Keratinocyte (primary cell): ENCODE measurements around the gene MT1E. TPM values are rescaled to one million over a fixed set of nuclear protein-coding genes. Genes with fewer than 3 reads are reported as not detected.
"Not testable (repeated sequence)": the region's sequence is repeated elsewhere in the genome, so short reads cannot be mapped to it uniquely, and the experiment has no call there.

ENCODE experiments used
- DNase-seq: peaks from one replicate; pipeline ENCODE4 v3.0.0-alpha.2; 2011; ENCODE audit warnings: low read depth, missing footprints, low spot score
- FAIRE-seq: peaks from 2 replicates; lab custom pipeline; 2011; peaks lifted over from hg19 to GRCh38; lab: Jason Lieb, UNC
- H2AFZ ChIP-seq: 2 replicates; pipeline ENCODE4 v1.6.0; 2012; ENCODE audit warnings: low read length, control low read depth, inconsistent platforms; ENCODE audit not compliant: control insufficient read depth
- H3K27ac ChIP-seq: 2 replicates; pipeline ENCODE4 v1.5.1; 2011; ENCODE audit warnings: low read length; ENCODE audit not compliant: control insufficient read depth, insufficient read depth
- H3K27me3 ChIP-seq: 3 replicates; pipeline ENCODE4 v1.6.0; 2011; ENCODE audit warnings: low read length; ENCODE audit not compliant: control insufficient read depth, insufficient read depth; ENCODE audit errors: extremely low read depth
- H3K36me3 ChIP-seq, 2 experiments: 2 replicates in 1 of 2; 3 replicates in 1 of 2; pipeline ENCODE4 v1.5.1; 2011; ENCODE audit warnings: low read length in 2 of 2, mild to moderate bottlenecking in 1 of 2; ENCODE audit not compliant: control insufficient read depth in 2 of 2, insufficient read depth in 2 of 2; ENCODE audit errors: extremely low read depth in 1 of 2
- H3K4me1 ChIP-seq: 3 replicates; pipeline ENCODE4 v1.5.1; 2011; ENCODE audit warnings: low read length; ENCODE audit not compliant: control insufficient read depth, insufficient read depth; ENCODE audit errors: extremely low read depth
- H3K4me2 ChIP-seq: 3 replicates; pipeline ENCODE4 v1.6.0; 2011; ENCODE audit warnings: low read depth, low read length; ENCODE audit not compliant: control insufficient read depth, insufficient read depth; ENCODE audit errors: extremely low read depth
- H3K4me3 ChIP-seq, 3 experiments: fragments of 200-600 bp in 1 of 3; sonication (generic) in 1 of 3; 2 replicates in 2 of 3; 3 replicates in 1 of 3; pipeline ENCODE4 v1.5.1; 2011 to 2016; ENCODE audit warnings: low read length in 3 of 3, mild to moderate bottlenecking in 3 of 3, control low read depth in 2 of 3, inconsistent platforms in 1 of 3, low read depth in 1 of 3, mixed read lengths in 1 of 3, mixed run types in 1 of 3, moderate library complexity in 1 of 3; ENCODE audit not compliant: control insufficient read depth in 2 of 3, insufficient read depth in 2 of 3; ENCODE audit errors: extremely low read depth in 1 of 3
- H3K79me2 ChIP-seq: 2 replicates; pipeline ENCODE4 v1.6.0; 2012; ENCODE audit warnings: low read length; ENCODE audit not compliant: control insufficient read depth, insufficient read depth
- H3K9ac ChIP-seq: 3 replicates; pipeline ENCODE4 v1.6.0; 2011; ENCODE audit warnings: low read length; ENCODE audit not compliant: control insufficient read depth, insufficient read depth; ENCODE audit errors: extremely low read depth
- H3K9me1 ChIP-seq: 3 replicates; pipeline ENCODE4 v1.6.0; 2011; ENCODE audit warnings: low read length; ENCODE audit not compliant: control insufficient read depth, insufficient read depth; ENCODE audit errors: extremely low read depth
- H3K9me3 ChIP-seq: 2 replicates; pipeline ENCODE4 v1.5.1; 2012; ENCODE audit warnings: low read depth, low read length; ENCODE audit not compliant: control insufficient read depth
- H4K20me1 ChIP-seq: 3 replicates; pipeline ENCODE4 v1.6.0; 2011; ENCODE audit warnings: low read length; ENCODE audit not compliant: control insufficient read depth, insufficient read depth; ENCODE audit errors: extremely low read depth
- CTCF ChIP-seq, 3 experiments: IDR thresholded peaks in 1 of 3; conservative IDR thresholded peaks in 1 of 3; optimal IDR thresholded peaks in 1 of 3; 2 replicates in 2 of 3; 3 replicates in 1 of 3; pipeline versions ENCODE3 to v1.5.1; 2011; ENCODE audit warnings: low read length in 3 of 3, mild to moderate bottlenecking in 3 of 3, moderate library complexity in 2 of 3, control low read depth in 1 of 3, inconsistent platforms in 1 of 3; ENCODE audit not compliant: insufficient read depth in 2 of 3; ENCODE audit errors: extremely low read depth in 1 of 3
- EZH2 ChIP-seq: IDR thresholded peaks from one replicate; pipeline ENCODE4 v1.6.1; 2012; ENCODE audit warnings: inconsistent platforms, mild to moderate bottlenecking, low read length, moderate library complexity
- dilution Hi-C: fragments of 300-500 bp; cut with MboI; formaldehyde crosslinking; loops from one replicate; pipeline ENCODE4 v1.7.0; 2020; ENCODE audit warnings: low sequenced_read_pairs; ENCODE audit not compliant: extremely low pct_ligation_motif_present
- polyA plus RNA-seq, 5 experiments: library from polyadenylated mRNA; depleted of rRNA in 3 of 5; stranded (reverse) in 3 of 5; stranded (forward) in 1 of 5; unstranded in 1 of 5; fragments of >200 nt; gene quantifications; 1 replicate in 1 of 5; 2 replicates in 3 of 5; 3 replicates in 1 of 5; pipeline versions ENCODE4 v1.2.1 to v1.2.3, GENCODE V29; 2011 to 2012; ENCODE audit warnings: missing spikeins in 2 of 5, low read depth in 1 of 5, low replicate concordance in 1 of 5

Gene MT1E
- polyA plus RNA-seq, 1 donor (not counting 4 experiments of a cell fraction or from before 2014, with no cell fraction given), result 394 TPM

GRCh38 chr16:56577300-56577625 lies 48.3 kb upstream of the MT1E start:
- Histone ChIP-seq H4K20me1 (no peaks in the 10 kb centered on the region), H3K9me3 (no peaks in the 10 kb centered on the region), H3K4me1 (peaks cover 10% of the 10 kb centered on the region), H3K9ac (peak overlapping the region; percentile 13), H3K27me3 (no peaks in the 10 kb centered on the region), H3K36me3 (no peaks in the 10 kb centered on the region), H3K79me2 (no peaks in the 10 kb centered on the region), H3K4me3 (no peak overlapping the region), H3K9me1 (no peaks in the 10 kb centered on the region), H3K4me2 (peak overlapping the region; percentile 2), H2AFZ (peak overlapping the region; percentile 54), H3K27ac (no peak overlapping the region)
- DNase-seq (no peak), FAIRE-seq (no peak)
- dilution Hi-C loops, result no loop called here
- no peak for TF ChIP-seq CTCF (optimal IDR thresholded peaks at IDR 0.05 in 1 of 3, IDR thresholded peaks at IDR 0.05 in 1 of 3, conservative IDR thresholded peaks at IDR 0.05 in 1 of 3; ENCODE audit: extremely low read depth in 1 of 3, insufficient read depth in 2 of 3, low read length in 3 of 3)
- no peak for TF ChIP-seq EZH2

GRCh38 chr16:56580391-56581048 lies 45.1 kb upstream of the MT1E start:
- peaks cover 3% of the 10 kb centered on the region for H3K27me3 ChIP-seq
- no peak for FAIRE-seq
- no peak overlapping the region for H3K4me2 ChIP-seq
- no peaks in the 10 kb centered on the region for H3K36me3 ChIP-seq
- DNase-seq, result no peak
- no peaks in the 10 kb centered on the region for H3K9me1 ChIP-seq
- TF ChIP-seq EZH2, result no peak
- no peak for TF ChIP-seq CTCF (optimal IDR thresholded peaks at IDR 0.05 in 1 of 3, IDR thresholded peaks at IDR 0.05 in 1 of 3, conservative IDR thresholded peaks at IDR 0.05 in 1 of 3; ENCODE audit: extremely low read depth in 1 of 3, insufficient read depth in 2 of 3, low read length in 3 of 3)
- H3K9me3 ChIP-seq, result no peaks in the 10 kb centered on the region
- no peak overlapping the region for H3K9ac ChIP-seq
- H4K20me1 ChIP-seq, result no peaks in the 10 kb centered on the region
- dilution Hi-C loops, result no loop called here
- no peaks in the 10 kb centered on the region for H3K79me2 ChIP-seq
- H3K4me1 ChIP-seq, result peaks cover 10% of the 10 kb centered on the region
- H2AFZ ChIP-seq, result no peak overlapping the region
- no peak overlapping the region for H3K27ac ChIP-seq
- H3K4me3 ChIP-seq, result no peak overlapping the region

GRCh38 chr16:56582911-56583310 lies 42.7 kb upstream of the MT1E start:
- H3K4me3 ChIP-seq, H4K20me1 ChIP-seq, FAIRE-seq, H3K9me3 ChIP-seq, DNase-seq, dilution Hi-C loops, H3K79me2 ChIP-seq, H3K4me2 ChIP-seq, H3K36me3 ChIP-seq, H3K9ac ChIP-seq, H3K27me3 ChIP-seq, H3K9me1 ChIP-seq, H3K27ac ChIP-seq, H3K4me1 ChIP-seq, H2AFZ ChIP-seq: not testable (repeated sequence)
